HEK293T (cell line): Measurements from ENCODE around the gene ADGRB3.

ENCODE experiments used
- CTCF ChIA-PET: fragments of 350-600 bp; formaldehyde crosslinking; extraction: SDS; loops from one replicate; lab custom pipeline; 2021; ENCODE audit warnings: antibody characterized with exemption, inconsistent platforms; lab: Yijun Ruan, JAX
- POLR2A ChIA-PET: fragments of 350-600 bp; formaldehyde crosslinking; extraction: SDS; loops from one replicate; lab custom pipeline; 2020; ENCODE audit warnings: antibody characterized with exemption, inconsistent platforms; lab: Yijun Ruan, JAX
- DNase-seq: peaks from one replicate; pipeline ENCODE4 v3.0.0; 2012; ENCODE audit warnings: mixed read lengths; ENCODE audit errors: extremely low spot score
- ARNT ChIP-seq: fragments of 450-650 bp; IDR thresholded peaks from 2 replicates; pipeline ENCODE4 v1.6.1; 2017; ENCODE audit warnings: mild to moderate bottlenecking
- BHLHE40 ChIP-seq: fragments of 450-650 bp; IDR thresholded peaks from 2 replicates; pipeline ENCODE4 v1.6.1; 2016; ENCODE audit warnings: mild to moderate bottlenecking, moderate library complexity, borderline replicate concordance
- CTBP1 ChIP-seq: fragments of 450-650 bp; IDR thresholded peaks from 2 replicates; pipeline ENCODE4 v1.6.1; 2016; ENCODE audit warnings: borderline replicate concordance
- ELF4 ChIP-seq: fragments of 450-650 bp; IDR thresholded peaks from 2 replicates; pipeline ENCODE4 v1.6.1; 2017; ENCODE audit warnings: antibody characterized with exemption
- FOXA1 ChIP-seq: fragments of 450-650 bp; IDR thresholded peaks from 2 replicates; pipeline ENCODE4 v1.6.1; 2016; ENCODE audit warnings: mild to moderate bottlenecking
- FOXK2 ChIP-seq: fragments of 450-650 bp; IDR thresholded peaks from 2 replicates; pipeline ENCODE4 v1.6.1; 2016; ENCODE audit warnings: mild to moderate bottlenecking
- FOXM1 ChIP-seq: fragments of 450-650 bp; IDR thresholded peaks from 2 replicates; pipeline ENCODE4 v1.6.1; 2017; ENCODE audit warnings: mild to moderate bottlenecking, borderline replicate concordance
- HDGF ChIP-seq: fragments of 450-650 bp; IDR thresholded peaks from 2 replicates; pipeline ENCODE4 v1.6.1; 2017; ENCODE audit warnings: antibody characterized with exemption, borderline replicate concordance
- L3MBTL2 ChIP-seq: fragments of 450-650 bp; conservative IDR thresholded peaks from 2 replicates; pipeline ENCODE4 v1.6.1; 2016; ENCODE audit warnings: mild to moderate bottlenecking
- LEF1 ChIP-seq: fragments of 450-650 bp; IDR thresholded peaks from 2 replicates; pipeline ENCODE4 v1.6.1; 2017; ENCODE audit warnings: mild to moderate bottlenecking, borderline replicate concordance
- NFRKB ChIP-seq: fragments of 450-650 bp; IDR thresholded peaks from 2 replicates; pipeline ENCODE4 v1.6.1; 2016; ENCODE audit warnings: mild to moderate bottlenecking, moderate library complexity
- SP1 ChIP-seq: fragments of 450-650 bp; IDR thresholded peaks from 2 replicates; pipeline ENCODE4 v1.6.1; 2017
- SUZ12 ChIP-seq: fragments of 450-650 bp; IDR thresholded peaks from 2 replicates; pipeline ENCODE4 v1.6.1; 2016; ENCODE audit warnings: mild to moderate bottlenecking
- TARDBP ChIP-seq: fragments of 450-650 bp; IDR thresholded peaks from 2 replicates; pipeline ENCODE4 v1.6.1; 2016
- ZNF384 ChIP-seq: fragments of 450-650 bp; IDR thresholded peaks from 2 replicates; pipeline ENCODE4 v1.6.1; 2016
- TF ChIP-seq, protein P1 (sequence below): fragments of 450-650 bp; IDR thresholded peaks from 2 replicates; pipeline ENCODE4 v1.6.1; 2016

Gene ADGRB3

DNA sequence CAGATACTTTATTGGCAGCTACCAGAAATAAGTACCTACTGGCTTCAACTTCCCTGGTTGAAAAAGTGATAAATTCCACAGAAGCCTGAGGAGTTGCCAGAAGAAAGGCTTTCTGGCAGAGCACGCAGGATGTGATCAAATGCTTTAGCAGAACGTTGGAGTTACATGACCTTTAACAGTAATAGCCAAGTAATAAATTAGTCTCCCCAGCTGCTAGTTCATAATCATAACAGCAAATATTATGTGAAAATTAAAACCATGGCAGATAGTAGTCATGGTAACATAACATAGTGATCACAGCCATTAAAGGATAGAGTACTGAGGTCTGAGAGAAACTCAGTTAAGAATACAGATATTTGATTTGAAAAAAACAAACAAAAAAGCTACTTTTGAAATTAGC, 567.7 kb downstream of the ADGRB3 start:
- TF ChIP-seq SUZ12 = no peak
- no peak for TF ChIP-seq CTBP1
- no peak for TF ChIP-seq FOXM1
- no peak for TF ChIP-seq HDGF
- TF ChIP-seq TARDBP = no peak
- no peak for TF ChIP-seq LEF1
- no peak for TF ChIP-seq L3MBTL2
- TF ChIP-seq ELF4 = no peak
- TF ChIP-seq, protein P1, sequence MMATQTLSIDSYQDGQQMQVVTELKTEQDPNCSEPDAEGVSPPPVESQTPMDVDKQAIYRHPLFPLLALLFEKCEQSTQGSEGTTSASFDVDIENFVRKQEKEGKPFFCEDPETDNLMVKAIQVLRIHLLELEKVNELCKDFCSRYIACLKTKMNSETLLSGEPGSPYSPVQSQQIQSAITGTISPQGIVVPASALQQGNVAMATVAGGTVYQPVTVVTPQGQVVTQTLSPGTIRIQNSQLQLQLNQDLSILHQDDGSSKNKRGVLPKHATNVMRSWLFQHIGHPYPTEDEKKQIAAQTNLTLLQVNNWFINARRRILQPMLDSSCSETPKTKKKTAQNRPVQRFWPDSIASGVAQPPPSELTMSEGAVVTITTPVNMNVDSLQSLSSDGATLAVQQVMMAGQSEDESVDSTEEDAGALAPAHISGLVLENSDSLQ = no peak
- TF ChIP-seq ARNT = no peak
- no peak for TF ChIP-seq FOXA1
- ChIA-PET CTCF (no interaction called here), POLR2A (no interaction called here)
- no peak for DNase-seq

DNA sequence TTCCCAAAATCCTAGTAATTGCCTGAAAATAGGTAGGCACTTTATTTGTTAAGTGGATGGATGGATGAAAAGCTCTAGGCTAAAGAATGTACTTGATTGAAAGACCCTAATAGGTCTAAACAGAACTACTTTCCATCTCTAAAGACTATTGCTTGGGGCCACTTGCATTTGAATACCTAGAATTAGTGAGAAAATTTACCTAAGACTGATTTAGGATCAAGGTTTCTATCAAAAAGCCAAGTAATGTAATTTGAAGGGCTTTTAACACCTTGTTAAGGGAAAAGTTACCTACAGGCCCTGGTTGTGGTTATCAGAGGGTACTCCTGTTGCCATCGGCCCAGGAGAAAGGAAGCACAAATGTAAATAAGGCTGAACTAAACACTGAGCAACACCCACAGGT, 581.0 kb downstream of the ADGRB3 start:
- CTCF ChIA-PET = no interaction called here
- POLR2A ChIA-PET = no interaction called here
- DNase-seq = no peak
- TF ChIP-seq CTBP1 (no peak), L3MBTL2 (no peak), LEF1 (no peak), SUZ12 (no peak), ZNF384 (no peak), FOXA1 (no peak), NFRKB (no peak), TARDBP (no peak), ELF4 (no peak)

DNA sequence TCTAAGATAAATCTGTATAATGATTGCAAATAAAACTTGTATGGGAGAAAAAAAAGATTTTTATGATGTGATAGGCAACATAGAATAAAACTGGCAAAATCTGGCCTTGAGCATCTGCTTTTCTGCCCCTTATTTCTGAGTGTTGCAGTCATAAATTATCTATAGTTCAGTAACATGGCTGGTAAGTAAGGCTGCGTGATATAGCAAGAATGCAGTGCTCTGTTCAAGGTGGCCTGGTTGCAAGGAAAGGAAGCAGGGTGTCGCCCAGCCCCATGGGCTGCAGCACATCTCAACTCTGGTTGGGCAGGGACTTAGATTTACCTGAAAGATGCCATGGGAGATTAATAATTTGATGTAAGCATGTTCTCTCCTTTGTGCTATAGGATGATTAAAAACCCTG, 582.3 kb downstream of the ADGRB3 start:
- POLR2A ChIA-PET = no interaction called here
- no peak for DNase-seq
- CTCF ChIA-PET = no interaction called here
- TF ChIP-seq SUZ12 = no peak
- no peak for TF ChIP-seq BHLHE40
- TF ChIP-seq, protein P1 = no peak
- no peak for TF ChIP-seq ELF4
- TF ChIP-seq NFRKB = no peak
- no peak for TF ChIP-seq L3MBTL2
- no peak for TF ChIP-seq FOXM1
- TF ChIP-seq TARDBP = no peak
- no peak for TF ChIP-seq ARNT
- TF ChIP-seq CTBP1 = no peak
- TF ChIP-seq LEF1 = no peak
- TF ChIP-seq ZNF384 = no peak
- TF ChIP-seq HDGF = no peak
- TF ChIP-seq SP1 = no peak
- no peak for TF ChIP-seq FOXA1
- no peak for TF ChIP-seq FOXK2

DNA sequence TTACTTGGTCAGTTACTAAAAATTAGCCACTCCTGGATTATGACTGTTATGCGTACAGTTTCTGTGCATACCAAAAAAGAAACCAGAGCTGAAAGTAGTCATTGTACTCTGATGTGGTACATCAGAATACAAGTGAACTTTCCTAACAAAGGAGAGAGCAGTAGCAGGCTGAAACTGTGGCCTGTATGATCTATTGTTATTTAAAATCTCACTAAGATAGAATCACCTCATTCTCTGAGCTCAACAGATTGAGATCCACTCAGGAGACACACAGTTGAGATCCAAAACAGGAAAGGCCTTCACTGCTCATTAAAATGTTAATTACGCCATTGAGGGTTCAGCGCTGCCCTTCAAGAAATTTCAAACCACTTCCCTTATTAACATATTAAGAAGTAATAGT, 585.3 kb downstream of the ADGRB3 start:
- no peak for TF ChIP-seq ARNT
- POLR2A ChIA-PET = no interaction called here
- no peak for DNase-seq
- CTCF ChIA-PET = no interaction called here

DNA sequence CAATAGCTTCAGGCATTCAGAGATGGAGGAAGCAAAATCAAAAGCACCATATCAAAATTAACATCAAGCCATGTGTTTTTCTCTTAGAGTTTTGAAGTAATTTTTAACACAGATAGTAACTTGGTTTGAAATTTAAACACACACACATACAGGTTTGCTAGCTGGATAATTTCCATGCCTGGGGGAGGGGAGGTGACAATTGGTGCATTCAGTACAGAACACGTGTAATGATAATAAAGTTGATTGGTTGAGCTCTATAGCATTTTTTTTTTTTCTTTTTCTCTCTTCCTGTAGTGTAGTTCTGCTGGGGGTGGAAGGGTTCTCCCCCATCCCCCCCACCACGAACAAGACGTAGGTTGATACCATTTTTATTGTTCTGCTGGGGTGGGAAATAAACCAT, 596.9 kb downstream of the ADGRB3 start:
- DNase-seq = no peak
- POLR2A ChIA-PET = no interaction called here
- TF ChIP-seq NFRKB (no peak), L3MBTL2 (no peak), FOXK2 (no peak), LEF1 (no peak), ELF4 (no peak), ARNT (no peak), FOXM1 (no peak), FOXA1 (no peak), HDGF (no peak), ZNF384 (no peak), CTBP1 (no peak), SP1 (no peak), TARDBP (no peak), BHLHE40 (no peak), SUZ12 (no peak)
- TF ChIP-seq, protein P1 = no peak
- CTCF ChIA-PET = interaction anchor here (0.6 kb wide), 1 partner anchor 356 kb away, joined by 3 read pairs; no protein-coding TSS in a partner anchor

DNA sequence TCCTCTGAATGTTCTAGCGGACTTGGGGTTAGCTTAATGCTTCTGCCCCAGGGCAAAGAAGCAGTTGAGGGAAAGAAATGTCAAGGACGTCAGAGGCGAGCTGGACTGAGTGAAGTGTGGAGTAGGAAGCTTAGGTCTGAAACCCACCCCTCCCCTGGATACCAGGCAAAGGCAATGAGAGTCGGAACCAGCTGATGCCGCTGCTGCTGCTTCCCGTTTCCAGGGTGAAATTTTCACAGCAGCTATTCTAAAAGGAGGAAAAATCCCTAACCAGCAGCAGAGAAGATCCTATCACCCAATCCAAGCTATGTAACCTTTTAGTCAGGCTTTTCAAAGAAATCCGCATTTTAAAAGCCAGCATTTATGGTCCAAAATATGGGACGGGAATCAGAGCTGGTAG, 597.4 kb downstream of the ADGRB3 start:
- CTCF ChIA-PET = interaction anchor here (0.6 kb wide), 1 partner anchor 356 kb away, joined by 3 read pairs; no protein-coding TSS in a partner anchor
- POLR2A ChIA-PET = no interaction called here
- DNase-seq = no peak
- TF ChIP-seq FOXA1 = no peak
- TF ChIP-seq BHLHE40 = no peak
- no peak for TF ChIP-seq FOXM1
- TF ChIP-seq L3MBTL2 = no peak
- TF ChIP-seq HDGF = no peak
- TF ChIP-seq, protein P1 = no peak
- TF ChIP-seq SUZ12 = no peak
- no peak for TF ChIP-seq NFRKB
- TF ChIP-seq SP1 = no peak
- no peak for TF ChIP-seq LEF1
- TF ChIP-seq TARDBP = no peak
- TF ChIP-seq ARNT = no peak
- no peak for TF ChIP-seq ELF4
